Stomach smooth muscle (tissue), 2 donors: ENCODE data around the gene DCDC1.

Experiments used
- H3K27ac ChIP-seq: one replicate; pipeline ENCODE4 v1.7.0; 2013; ENCODE audit warnings: mild to moderate bottlenecking, low read length, inconsistent platforms
- H3K27me3 ChIP-seq, 2 donors: one replicate each; pipeline ENCODE4 v1.7.0; 2013; ENCODE audit warnings: low read length in 2 of 2; ENCODE audit not compliant: insufficient read depth in 2 of 2, control insufficient read depth in 1 of 2
- H3K36me3 ChIP-seq, 2 donors: one replicate each; pipeline ENCODE4 v1.7.0; 2013; ENCODE audit warnings: low read length in 2 of 2; ENCODE audit not compliant: control insufficient read depth in 2 of 2, insufficient read depth in 2 of 2
- H3K4me1 ChIP-seq: one replicate; pipeline ENCODE4 v1.7.0; 2013; ENCODE audit warnings: low read length; ENCODE audit not compliant: control insufficient read depth, insufficient read depth
- H3K4me3 ChIP-seq, 2 donors: one replicate each; pipeline ENCODE4 v1.7.0; 2013; ENCODE audit warnings: low read length in 2 of 2
- H3K9ac ChIP-seq, 2 donors: one replicate each; pipeline ENCODE4 v1.7.0; 2013; ENCODE audit warnings: low read length in 2 of 2, mild to moderate bottlenecking in 1 of 2
- H3K9me3 ChIP-seq, 2 donors: one replicate each; pipeline ENCODE4 v1.7.0; 2013; ENCODE audit warnings: low read length in 2 of 2; ENCODE audit not compliant: control insufficient read depth in 2 of 2
- donor health status: healthy.
- donor health status: Pancreatic carcinoma.

DCDC1 gene

GRCh38 chr11:30853439-30853838 is 516.1 kb downstream of the DCDC1 start:
- Histone ChIP-seq H3K27ac (no peak overlapping the region), H3K9ac (no peak overlapping the region), H3K4me1 (no peaks in the 10 kb centered on the region), H3K9me3 (no peaks in the 10 kb centered on the region), H3K36me3 (no peaks in the 10 kb centered on the region), H3K4me3 (no peak overlapping the region), H3K27me3 (no peaks in the 10 kb centered on the region)

GRCh38 chr11:30852645-30853044 is 516.9 kb downstream of the DCDC1 start:
- H3K27ac ChIP-seq = no peak overlapping the region
- H3K9ac ChIP-seq = no peak overlapping the region
- H3K27me3 ChIP-seq = no peaks in the 10 kb centered on the region
- no peaks in the 10 kb centered on the region for H3K4me1 ChIP-seq
- H3K4me3 ChIP-seq = no peak overlapping the region
- H3K9me3 ChIP-seq = no peaks in the 10 kb centered on the region
- H3K36me3 ChIP-seq = no peaks in the 10 kb centered on the region

GRCh38 chr11:30852091-30852490 is 517.4 kb downstream of the DCDC1 start:
- H3K36me3 ChIP-seq = no peaks in the 10 kb centered on the region
- H3K9ac ChIP-seq = no peak overlapping the region
- peaks cover 0 to under 1% of the 10 kb centered on the region in 2 donors for H3K9me3 ChIP-seq
- no peaks in the 10 kb centered on the region for H3K4me1 ChIP-seq
- no peaks in the 10 kb centered on the region for H3K27me3 ChIP-seq
- H3K27ac ChIP-seq = no peak overlapping the region
- H3K4me3 ChIP-seq = no peak overlapping the region

- Histone ChIP-seq H3K27me3 (no peaks in the 10 kb centered on the region), H3K4me1 (no peaks in the 10 kb centered on the region), H3K9me3 (peaks cover 0 to 2% of the 10 kb centered on the region in 2 donors), H3K9ac (no peak overlapping the region), H3K4me3 (no peak overlapping the region), H3K27ac (no peak overlapping the region), H3K36me3 (no peaks in the 10 kb centered on the region)
Measured at GRCh38 chr11:30837252-30837651, 532.3 kb downstream of the DCDC1 start.

- no peaks in the 10 kb centered on the region for H3K27me3 ChIP-seq
Measured at GRCh38 chr11:30832831-30833230, 536.7 kb downstream of the DCDC1 start.

GRCh38 chr11:30830681-30831080 is 538.9 kb downstream of the DCDC1 start:
- H3K4me3 ChIP-seq = no peak overlapping the region
- no peaks in the 10 kb centered on the region for H3K4me1 ChIP-seq
- no peaks in the 10 kb centered on the region for H3K9me3 ChIP-seq
- no peaks in the 10 kb centered on the region for H3K36me3 ChIP-seq
- no peak overlapping the region for H3K9ac ChIP-seq
- H3K27ac ChIP-seq = no peak overlapping the region
- no peaks in the 10 kb centered on the region for H3K27me3 ChIP-seq

More at GRCh38 chr11:30832831-30833230, 536.7 kb downstream of the DCDC1 start:
- H3K36me3 ChIP-seq = no peaks in the 10 kb centered on the region
- no peak overlapping the region for H3K9ac ChIP-seq
- H3K9me3 ChIP-seq = no peaks in the 10 kb centered on the region
- H3K4me3 ChIP-seq = no peak overlapping the region
- H3K4me1 ChIP-seq = no peaks in the 10 kb centered on the region
- H3K27ac ChIP-seq = no peak overlapping the region

GRCh38 chr11:30826911-30827310 is 542.6 kb downstream of the DCDC1 start:
- Histone ChIP-seq H3K9ac (no peak overlapping the region), H3K4me1 (no peaks in the 10 kb centered on the region), H3K27ac (no peak overlapping the region), H3K9me3 (no peaks in the 10 kb centered on the region), H3K27me3 (no peaks in the 10 kb centered on the region), H3K36me3 (no peaks in the 10 kb centered on the region), H3K4me3 (no peak overlapping the region)

GRCh38 chr11:30825723-30826122 is 543.8 kb downstream of the DCDC1 start:
- H3K27me3 ChIP-seq = no peaks in the 10 kb centered on the region
- no peak overlapping the region for H3K4me3 ChIP-seq
- no peak overlapping the region for H3K27ac ChIP-seq
- H3K36me3 ChIP-seq = no peaks in the 10 kb centered on the region
- no peaks in the 10 kb centered on the region for H3K9me3 ChIP-seq
- no peaks in the 10 kb centered on the region for H3K4me1 ChIP-seq
- no peak overlapping the region for H3K9ac ChIP-seq

- Histone ChIP-seq H3K27me3 (no peaks in the 10 kb centered on the region), H3K36me3 (no peaks in the 10 kb centered on the region), H3K4me1 (no peaks in the 10 kb centered on the region), H3K4me3 (no peak overlapping the region), H3K9me3 (no peaks in the 10 kb centered on the region), H3K9ac (no peak overlapping the region), H3K27ac (no peak overlapping the region)
Measured at GRCh38 chr11:30823119-30823518, 546.4 kb downstream of the DCDC1 start.

- Histone ChIP-seq H3K27ac (no peak overlapping the region), H3K9me3 (no peaks in the 10 kb centered on the region), H3K36me3 (no peaks in the 10 kb centered on the region), H3K4me1 (no peaks in the 10 kb centered on the region), H3K27me3 (no peaks in the 10 kb centered on the region), H3K4me3 (no peak overlapping the region), H3K9ac (no peak overlapping the region)
Measured at GRCh38 chr11:30821438-30821965, 548.0 kb downstream of the DCDC1 start.

- Histone ChIP-seq H3K27ac (no peak overlapping the region), H3K36me3 (no peaks in the 10 kb centered on the region), H3K9me3 (no peaks in the 10 kb centered on the region), H3K4me3 (no peak overlapping the region), H3K9ac (no peak overlapping the region), H3K27me3 (no peaks in the 10 kb centered on the region), H3K4me1 (no peaks in the 10 kb centered on the region)
Measured at GRCh38 chr11:30818721-30819120, 550.8 kb downstream of the DCDC1 start.
